GM12878 (cell line): ENCODE data around the gene TMEM225B. TPM values are rescaled to one million over a fixed set of nuclear protein-coding genes. Genes with fewer than 3 reads are reported as not detected.
"Not testable (repeated sequence)": the region's sequence is repeated elsewhere in the genome, so short reads cannot be mapped to it uniquely, and the experiment has no call there.

Experiments
- ATAC-seq: fragments of 200-7000 bp; cut with Tn5 transposase; 3 replicates; pipeline ENCODE4 v1.9.1; 2020; ENCODE audit warnings: mild to moderate bottlenecking, moderate library complexity
- BruUV-seq: library from RNA; stranded (reverse); fragments of 400-500 nt; replicated peaks from 2 replicates; lab custom pipeline; 2021; lab: Mats Ljungman, UMichigan
- CTCF ChIA-PET: fragments of 300-600 bp; sonication (Branson Sonifier 250); formaldehyde crosslinking; extraction: SDS; loops from one replicate; lab custom pipeline; 2021; ENCODE audit warnings: inconsistent platforms; lab: Yijun Ruan, JAX
- POLR2A ChIA-PET: fragments of 350-600 bp; formaldehyde crosslinking; extraction: SDS; loops from one replicate; lab custom pipeline; 2021; ENCODE audit warnings: inconsistent platforms; lab: Charles Lee
- RAD21 ChIA-PET: fragments of 300-600 bp; sonication (Branson Sonifier 250); formaldehyde crosslinking; loops from one replicate; lab custom pipeline; 2023; ENCODE audit warnings: antibody characterized with exemption; ENCODE audit not compliant: unreplicated experiment; lab: Charles Lee
- SMC1A ChIA-PET: fragments of 300-600 bp; sonication (Branson Sonifier 250); formaldehyde crosslinking; loops from one replicate; lab custom pipeline; 2023; ENCODE audit not compliant: unreplicated experiment, uncharacterized antibody; lab: Charles Lee
- DNase-seq: peaks from one replicate; pipeline ENCODE4 v3.0.0-alpha.2; 2011; ENCODE audit warnings: low read depth, low spot score
- FAIRE-seq: peaks from 3 replicates; lab custom pipeline; 2011; peaks lifted over from hg19 to GRCh38; lab: Jason Lieb, UNC
- H2AFZ ChIP-seq: 2 replicates; pipeline ENCODE4 v1.6.0; 2011; ENCODE audit warnings: low read depth, low read length, control low read depth; ENCODE audit not compliant: control insufficient read depth
- H3K27ac ChIP-seq: 2 replicates; pipeline ENCODE4 v1.5.1; 2011; ENCODE audit warnings: control low read depth; ENCODE audit not compliant: control insufficient read depth, insufficient read depth
- H3K27me3 ChIP-seq, 2 experiments: replicated peaks in 1 of 2; 2 replicates each; pipeline versions ENCODE4 v1.6.0 to v1.6.1; 2011; ENCODE audit warnings: low read length in 1 of 2; ENCODE audit not compliant: control insufficient read depth in 2 of 2, insufficient read depth in 2 of 2
- H3K36me3 ChIP-seq, 2 experiments: 2 replicates each; pipeline ENCODE4 v1.5.1; 2011; ENCODE audit warnings: low read length in 1 of 2; ENCODE audit not compliant: control insufficient read depth in 2 of 2, insufficient read depth in 2 of 2
- H3K4me1 ChIP-seq: 2 replicates; pipeline ENCODE4 v1.6.1; 2011; ENCODE audit warnings: mild to moderate bottlenecking, low read length, moderate library complexity, mixed read lengths; ENCODE audit not compliant: control insufficient read depth, insufficient read depth
- H3K4me2 ChIP-seq: 2 replicates; pipeline ENCODE4 v1.6.0; 2011; ENCODE audit warnings: control low read depth; ENCODE audit not compliant: control insufficient read depth, insufficient read depth
- H3K4me3 ChIP-seq: fragments of 200-600 bp; sonication (generic); 2 replicates; pipeline ENCODE4 v1.5.1; 2016
- H3K79me2 ChIP-seq: 2 replicates; pipeline ENCODE4 v1.6.0; 2011; ENCODE audit warnings: low read length; ENCODE audit not compliant: control insufficient read depth, insufficient read depth
- H3K9ac ChIP-seq: 2 replicates; pipeline ENCODE4 v1.8.0; 2011; ENCODE audit warnings: low read length, control low read depth, mixed read lengths; ENCODE audit not compliant: control insufficient read depth, insufficient read depth
- H3K9me3 ChIP-seq: replicated peaks from 3 replicates; pipeline ENCODE4 v1.5.1; 2011; ENCODE audit warnings: mild to moderate bottlenecking, low read length; ENCODE audit not compliant: control insufficient read depth, insufficient read depth
- H4K20me1 ChIP-seq: 2 replicates; pipeline ENCODE4 v1.6.0; 2011; ENCODE audit not compliant: control insufficient read depth, insufficient read depth
- ATF7 ChIP-seq: fragments of 450-650 bp; IDR thresholded peaks from 2 replicates; pipeline ENCODE4 v1.6.1; 2016; ENCODE audit warnings: low read depth, mild to moderate bottlenecking
- BRCA1 ChIP-seq: IDR thresholded peaks from 2 replicates; pipeline ENCODE4 v1.6.1; 2011; ENCODE audit warnings: low read depth, low read length, improper control_type of control experiment
- IKZF2 ChIP-seq, 2 experiments: fragments of 450-650 bp; IDR thresholded peaks; 2 replicates each; pipeline ENCODE4 v1.6.1; 2017; ENCODE audit warnings: mild to moderate bottlenecking in 2 of 2, moderate library complexity in 2 of 2
- NBN ChIP-seq: fragments of 450-650 bp; IDR thresholded peaks from 2 replicates; pipeline ENCODE4 v1.6.1; 2016
- POLR2AphosphoS5 ChIP-seq: IDR thresholded peaks from 2 replicates; pipeline ENCODE4 v1.6.1; 2011; ENCODE audit warnings: mild to moderate bottlenecking, low read length, inconsistent platforms
- SP1 ChIP-seq: IDR thresholded peaks from one replicate; pipeline ENCODE4 v1.6.1; 2011; ENCODE audit warnings: low read depth, low read length
- TCF7 ChIP-seq: IDR thresholded peaks from 2 replicates; pipeline ENCODE4 v1.6.1; 2014; ENCODE audit warnings: antibody characterized with exemption, borderline replicate concordance
- WGBS: methylation state at CpG from one replicate; pipeline ENCODE4 v1.1.6; 2016; ENCODE audit warnings: low lambda C conversion rate; ENCODE audit not compliant: insufficient replicate concordance, insufficient coverage; ENCODE audit errors: missing lambda C conversion rate; 5-methylcytosine and 5-hydroxymethylcytosine counted together
- in situ Hi-C: fragments of 300-500 bp; cut with MboI; formaldehyde crosslinking; loops from 9 replicates; pipeline ENCODE4 v1.14.3; 2018; ENCODE audit warnings: mixed read lengths
- intact Hi-C: fragments of 100-400 bp; cut with micrococcal nuclease; formaldehyde crosslinking; loops from one replicate; pipeline ENCODE4 v1.14.2; 2022; ENCODE audit not compliant: unreplicated experiment
- polyA plus RNA-seq, 11 experiments: library from polyadenylated mRNA; depleted of rRNA in 4 of 11; unstranded in 6 of 11; stranded (reverse) in 5 of 11; fragments of >200 nt; fragmentation: Nextera tagmentation in 4 of 11; fragmentation: Illumina TruSeq in 1 of 11; extraction: Ambion mirVana in 4 of 11; extraction: Trizol in 1 of 11; gene quantifications; 1 replicate in 1 of 11; 2 replicates in 10 of 11; pipeline versions ENCODE4 v1.2.1 to v1.2.3, GENCODE V29; 2011 to 2016; ENCODE audit warnings: inconsistent platforms in 2 of 11, missing spikeins in 2 of 11, low read depth in 1 of 11
- total RNA-seq, 4 experiments: library from RNA; depleted of rRNA in 3 of 4; stranded (reverse); fragments of >200 nt in 3 of 4; fragmentation: Illumina TruSeq in 1 of 4; extraction: Trizol in 1 of 4; gene quantifications; 2 replicates each; pipeline versions ENCODE4 v1.2.1 to v1.2.3, GENCODE V29; 2013 to 2021
- TF ChIP-seq, protein P1 (sequence below): fragments of 450-650 bp; IDR thresholded peaks from 2 replicates; pipeline ENCODE4 v1.6.1; 2016; ENCODE audit warnings: mild to moderate bottlenecking

TMEM225B gene
- total and polyA plus RNA-seq, 10 of the 15 experiments (the other 5 are each of a cell fraction or from before 2014, with no cell fraction given): 0.22 to 1.9 (median 0.43) TPM

DNA sequence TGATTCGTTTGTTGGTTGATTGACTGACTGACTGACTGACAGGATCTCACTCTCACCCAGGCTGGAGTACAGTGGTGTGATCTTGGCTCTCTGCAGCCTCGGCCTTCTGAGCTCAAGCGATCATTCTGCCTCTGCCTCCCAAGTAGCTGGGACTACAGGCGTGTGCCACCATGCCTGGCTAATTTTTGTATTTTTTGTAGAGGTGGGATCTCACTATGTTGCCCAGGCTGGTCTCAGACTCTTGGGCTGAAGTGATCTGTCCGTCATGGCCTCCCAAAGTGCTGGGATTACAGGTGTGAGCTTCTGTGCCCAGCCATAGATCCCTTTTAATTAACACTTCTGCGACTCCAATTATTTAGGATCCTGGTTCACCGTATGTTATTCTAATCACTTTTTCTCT is 29.3 kb upstream of the TMEM225B start:
- H3K9ac ChIP-seq, BruUV-seq, H3K79me2 ChIP-seq, POLR2A ChIA-PET, DNase-seq, H3K4me2 ChIP-seq, H4K20me1 ChIP-seq, H3K9me3 ChIP-seq, H3K27me3 ChIP-seq, ATAC-seq, CTCF ChIA-PET, FAIRE-seq, H3K27ac ChIP-seq, H2AFZ ChIP-seq, intact Hi-C loops, SMC1A ChIA-PET, RAD21 ChIA-PET, in situ Hi-C loops, H3K4me3 ChIP-seq, H3K4me1 ChIP-seq: not testable (repeated sequence)
- 96% methylated on average over 7 of the region's 7 CpGs for WGBS
- H3K36me3 ChIP-seq: peaks cover 1 to 11% of the 10 kb centered on the region in 2 experiments; a peak in 3 of 4 replicates

GRCh38 chr7:99571768-99572167 is 26.3 kb upstream of the TMEM225B start:
- FAIRE-seq (no peak), DNase-seq (no peak), ATAC-seq (no peak)
- H2AFZ ChIP-seq: no peak overlapping the region
- H4K20me1 ChIP-seq: no peaks in the 10 kb centered on the region
- in situ Hi-C loops: no loop called here
- BruUV-seq: no TSS peak
- RAD21 ChIA-PET: no interaction called here
- CTCF ChIA-PET: no interaction called here
- no peak overlapping the region for H3K9ac ChIP-seq
- no peaks in the 10 kb centered on the region; the same call in 1 of the 2 replicates for H3K79me2 ChIP-seq
- no peak for TF ChIP-seq TCF7
- no peak for TF ChIP-seq IKZF2 (IDR thresholded peaks at IDR 0.05)
- TF ChIP-seq SP1: no peak
- TF ChIP-seq ATF7: no peak
- TF ChIP-seq, protein P1, sequence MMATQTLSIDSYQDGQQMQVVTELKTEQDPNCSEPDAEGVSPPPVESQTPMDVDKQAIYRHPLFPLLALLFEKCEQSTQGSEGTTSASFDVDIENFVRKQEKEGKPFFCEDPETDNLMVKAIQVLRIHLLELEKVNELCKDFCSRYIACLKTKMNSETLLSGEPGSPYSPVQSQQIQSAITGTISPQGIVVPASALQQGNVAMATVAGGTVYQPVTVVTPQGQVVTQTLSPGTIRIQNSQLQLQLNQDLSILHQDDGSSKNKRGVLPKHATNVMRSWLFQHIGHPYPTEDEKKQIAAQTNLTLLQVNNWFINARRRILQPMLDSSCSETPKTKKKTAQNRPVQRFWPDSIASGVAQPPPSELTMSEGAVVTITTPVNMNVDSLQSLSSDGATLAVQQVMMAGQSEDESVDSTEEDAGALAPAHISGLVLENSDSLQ: no peak
- no peak for TF ChIP-seq POLR2AphosphoS5
- TF ChIP-seq NBN: no peak
- no peak for TF ChIP-seq BRCA1
- intact Hi-C loops: no loop called here
- no peak overlapping the region for H3K4me2 ChIP-seq
- POLR2A ChIA-PET: no interaction called here
- no peak overlapping the region for H3K27ac ChIP-seq
- no peaks in the 10 kb centered on the region for H3K27me3 ChIP-seq
- no peaks in the 10 kb centered on the region for H3K9me3 ChIP-seq
- WGBS: 94% methylated on average over 3 of the region's 3 CpGs
- no peak overlapping the region for H3K4me3 ChIP-seq
- SMC1A ChIA-PET: no interaction called here
- H3K4me1 ChIP-seq: no peaks in the 10 kb centered on the region
- H3K36me3 ChIP-seq: peaks cover 1 to 6% of the 10 kb centered on the region in 2 experiments; a peak in 3 of 4 replicates
